Testis (tissue), 2 donors: ENCODE measurements around the gene CEP131.

Experiments
- CTCF ChIP-seq, 3 experiments: fragments of 450-650 bp in 2 of 3; fragments of 200-600 bp in 1 of 3; sonication (generic) in 1 of 3; IDR thresholded peaks; one replicate each; pipeline ENCODE4 v1.5.1; 2016 to 2019; ENCODE audit warnings: antibody characterized with exemption in 3 of 3, mild to moderate bottlenecking in 2 of 3, moderate library complexity in 1 of 3
- POLR2A ChIP-seq: fragments of 450-650 bp; IDR thresholded peaks from one replicate; pipeline ENCODE4 v1.6.1; 2017; ENCODE audit warnings: antibody characterized with exemption, mild to moderate bottlenecking, moderate library complexity

DNA sequence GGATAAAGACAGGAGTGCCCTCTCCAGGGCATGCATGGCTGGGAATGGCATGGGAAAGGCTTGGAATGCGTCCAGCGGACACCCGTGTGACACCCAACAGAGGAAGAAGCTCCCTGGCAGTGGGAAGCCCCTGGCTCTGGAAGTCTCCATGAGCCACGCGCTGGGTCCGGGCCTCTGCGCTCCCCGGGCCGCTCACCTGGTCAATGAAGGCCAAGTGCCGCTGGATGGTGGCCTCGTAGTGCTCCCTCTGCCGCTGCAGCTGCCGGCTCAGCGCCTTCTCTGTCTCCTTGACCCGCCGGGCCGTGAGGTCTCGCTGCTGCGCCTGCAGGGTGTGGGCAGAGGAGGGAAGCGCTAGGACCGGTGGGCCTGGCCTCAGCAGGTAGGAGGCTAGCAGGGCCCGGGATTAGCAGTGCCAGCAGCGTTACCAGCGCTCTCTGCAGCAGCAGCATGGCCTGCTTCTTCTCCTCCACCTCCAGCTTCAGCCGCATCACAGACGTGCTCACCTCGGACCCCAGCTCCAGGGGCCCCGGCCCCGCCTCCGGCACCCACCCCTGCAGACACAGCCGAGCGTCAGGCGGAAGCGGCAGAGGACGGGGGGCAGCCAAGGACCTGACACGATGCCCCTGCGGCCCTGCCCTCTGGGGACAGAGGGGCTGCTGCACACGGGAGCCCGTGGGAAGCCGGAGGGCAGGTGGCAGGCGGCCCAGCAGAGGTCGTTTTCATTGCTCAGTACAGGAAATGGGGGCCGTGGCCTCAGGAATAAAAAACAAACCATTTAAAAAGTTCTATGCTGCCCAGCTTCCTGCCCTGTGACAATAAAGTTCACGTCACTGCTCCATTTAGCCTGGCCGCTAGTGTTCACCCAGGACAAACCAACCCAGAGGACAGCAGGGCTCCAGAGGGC lies 26.0 kb downstream of the CEP131 start:
- TF ChIP-seq CTCF (IDR thresholded peaks at IDR 0.05), result no peak
- no peak for TF ChIP-seq POLR2A
